ENCODE results near the gene KLHL6.
"Not testable (repeated sequence)": the region's sequence is repeated elsewhere in the genome, so short reads cannot be mapped to it uniquely, and the experiment has no call there.

Gene KLHL6

DNA sequence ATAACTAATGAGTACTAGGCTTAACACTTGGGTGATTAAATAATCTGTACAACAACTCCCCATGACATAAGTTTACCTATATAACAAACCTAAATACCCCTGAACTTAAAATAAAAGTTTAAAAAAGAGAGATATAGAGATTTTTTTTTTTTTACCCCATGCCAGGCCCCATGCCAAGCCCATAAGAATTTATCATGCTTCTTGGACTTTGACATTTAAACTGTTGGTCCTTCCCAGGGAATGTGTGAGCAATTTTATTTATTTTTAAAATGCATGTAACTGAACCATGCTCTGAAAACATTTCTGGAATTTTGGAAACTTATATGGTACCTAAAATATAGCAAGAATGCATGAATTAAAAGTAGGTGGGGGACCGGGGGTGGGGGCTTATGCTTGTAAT lies 26.3 kb downstream of the KLHL6 start:
- DNase-seq (ENCODE audit: low read depth) = no peak

DNA sequence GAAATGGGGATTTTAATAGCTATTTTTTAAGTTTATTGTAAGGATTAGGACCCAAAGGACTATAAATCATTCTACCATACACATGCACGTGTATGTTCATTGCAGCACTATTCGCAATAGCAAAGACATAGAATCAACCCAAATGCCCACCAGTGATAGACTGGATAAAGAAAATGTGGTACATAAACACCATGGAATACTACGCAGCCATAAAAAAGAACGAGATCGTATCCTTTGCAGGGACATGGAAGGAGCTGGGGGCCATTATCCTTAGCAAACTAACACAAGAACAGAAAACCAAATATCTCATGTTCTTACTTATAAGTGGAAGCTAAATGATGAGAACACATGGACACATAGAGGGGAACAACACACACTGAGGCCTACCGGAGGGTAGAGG lies 26.7 kb downstream of the KLHL6 start:
- not testable (repeated sequence) for DNase-seq (ENCODE audit: low read depth)

DNA sequence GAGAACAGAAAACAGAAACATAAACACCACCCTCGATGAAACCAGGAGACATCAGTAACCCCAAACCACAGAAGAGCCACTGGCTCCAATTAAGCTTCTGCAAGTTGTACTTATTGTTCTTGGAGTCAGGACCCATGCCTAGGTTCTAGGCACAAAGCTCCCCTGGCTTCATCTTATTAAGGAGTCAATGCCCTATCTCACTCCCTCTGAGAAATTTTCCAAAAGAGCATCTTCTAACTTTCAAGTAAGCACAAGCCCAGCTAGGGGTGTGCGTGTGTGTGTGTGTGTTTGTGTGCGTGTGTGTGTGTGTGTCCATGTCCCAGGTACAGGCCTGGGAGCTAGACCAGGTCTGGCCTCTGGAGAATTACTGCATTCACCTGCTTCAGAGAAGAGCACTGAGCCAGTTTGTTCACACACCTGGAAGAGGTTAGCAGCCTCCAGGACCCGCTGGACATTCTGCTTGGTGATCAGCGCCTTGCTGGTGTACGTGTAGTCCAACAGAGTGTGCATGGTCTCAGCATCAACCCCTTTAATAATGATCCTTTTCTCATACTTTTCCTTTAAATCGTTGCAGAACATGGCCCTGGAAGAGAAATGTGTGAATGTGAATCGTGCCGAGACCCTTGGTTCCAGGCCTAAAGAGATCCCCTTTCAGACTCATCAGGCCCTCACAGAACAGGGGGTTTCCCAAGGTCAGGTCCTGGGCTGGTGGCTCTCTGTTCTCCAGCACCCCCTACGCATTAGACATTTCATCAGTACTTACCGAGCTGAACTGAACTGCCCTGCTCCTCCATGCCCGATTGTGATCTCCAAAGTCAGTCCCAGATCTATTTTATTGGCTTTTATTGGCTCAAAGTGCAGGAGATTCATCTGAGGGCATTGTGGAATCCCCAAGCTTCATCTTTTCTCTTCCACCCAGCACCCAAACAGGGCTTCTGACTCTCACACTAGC lies 27.8 kb downstream of the KLHL6 start:
- DNase-seq (ENCODE audit: low read depth) = no peak

DNA sequence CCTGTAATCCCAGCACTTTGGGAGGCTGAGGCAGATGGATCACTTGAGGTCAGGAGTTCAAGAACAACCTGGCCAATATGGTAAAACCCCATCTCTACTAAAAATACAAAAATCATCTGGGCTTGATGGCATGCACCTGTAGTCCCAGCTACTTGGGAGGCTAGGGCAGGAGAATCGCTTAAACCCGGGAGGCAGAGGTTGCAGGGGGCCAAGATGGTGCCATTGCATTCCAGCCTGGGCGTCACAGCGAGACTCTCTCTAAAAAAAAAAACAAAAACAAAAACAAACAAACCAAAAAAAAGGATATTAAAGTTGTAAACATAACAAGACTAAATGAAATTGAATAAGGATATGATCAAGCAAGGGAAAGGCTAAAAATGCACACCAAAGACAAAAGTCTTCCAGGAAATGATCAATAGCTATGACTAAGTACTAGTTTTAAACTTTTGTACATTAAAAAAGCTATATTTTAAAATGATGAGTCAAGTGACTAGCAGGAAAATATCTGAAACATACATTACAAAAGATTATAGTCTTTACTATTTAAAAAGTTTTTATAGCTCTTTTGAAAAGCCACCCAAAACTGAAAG lies 28.6 kb downstream of the KLHL6 start:
- DNase-seq (ENCODE audit: low read depth) = no peak

DNA sequence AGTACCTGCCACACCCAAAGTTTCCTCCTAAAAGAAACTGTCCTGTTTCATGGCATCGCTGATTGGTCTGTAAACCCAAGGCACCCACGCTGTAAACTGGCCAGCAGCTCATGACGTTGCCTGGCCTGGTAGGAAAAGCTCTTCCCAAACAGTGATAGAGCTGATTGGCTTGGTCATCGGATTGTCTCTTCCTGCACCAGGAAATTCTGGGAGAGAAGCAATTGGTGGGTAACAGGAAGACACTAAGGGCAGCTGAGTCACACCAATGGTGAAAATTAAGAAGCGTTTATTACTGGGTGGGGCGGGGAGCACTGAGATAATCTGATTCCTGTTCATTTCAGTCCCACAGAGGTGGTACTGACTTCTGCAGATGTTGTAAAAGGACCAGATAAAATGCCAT lies 31.0 kb downstream of the KLHL6 start:
- DNase-seq (ENCODE audit: low read depth) = no peak

DNA sequence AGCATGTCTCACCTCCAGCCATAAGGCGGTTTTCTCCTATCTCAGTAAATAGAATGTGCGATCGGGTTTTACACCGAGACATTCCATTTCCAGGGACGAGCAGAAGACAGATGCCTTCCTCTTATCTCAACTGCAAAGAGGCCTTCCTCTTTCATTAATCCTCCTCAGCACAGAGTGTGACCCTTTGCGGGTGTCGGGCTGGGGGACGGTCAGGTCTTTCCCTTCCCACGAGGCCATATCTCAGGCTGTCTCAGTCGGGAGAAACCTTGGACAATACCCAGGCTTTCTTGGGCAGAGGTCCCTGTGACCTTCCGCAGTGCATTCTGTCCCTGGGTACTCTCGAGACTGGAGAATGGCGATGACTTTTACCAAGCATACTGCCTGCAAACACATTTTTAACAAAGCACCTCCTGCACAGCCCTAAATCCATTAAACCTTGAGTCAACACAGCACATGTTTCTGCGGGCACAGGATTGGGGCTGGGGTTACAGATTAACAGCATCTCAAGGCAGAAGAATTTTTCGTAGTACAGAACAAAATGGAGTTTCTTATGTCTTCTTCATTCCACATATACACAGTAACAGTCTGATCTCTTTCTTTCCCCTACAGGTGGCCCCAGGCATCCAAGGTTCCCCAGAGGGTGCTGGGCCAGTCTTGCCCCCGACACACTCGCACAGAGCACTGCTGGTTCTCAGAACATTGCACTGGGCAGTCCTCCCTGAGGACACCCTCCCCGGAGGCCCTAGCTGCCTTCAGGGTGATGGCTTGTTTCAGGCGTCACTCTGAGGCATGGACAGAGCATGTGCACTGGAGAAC lies 34.6 kb downstream of the KLHL6 start:
- not testable (repeated sequence) for DNase-seq (ENCODE audit: low read depth)

DNA sequence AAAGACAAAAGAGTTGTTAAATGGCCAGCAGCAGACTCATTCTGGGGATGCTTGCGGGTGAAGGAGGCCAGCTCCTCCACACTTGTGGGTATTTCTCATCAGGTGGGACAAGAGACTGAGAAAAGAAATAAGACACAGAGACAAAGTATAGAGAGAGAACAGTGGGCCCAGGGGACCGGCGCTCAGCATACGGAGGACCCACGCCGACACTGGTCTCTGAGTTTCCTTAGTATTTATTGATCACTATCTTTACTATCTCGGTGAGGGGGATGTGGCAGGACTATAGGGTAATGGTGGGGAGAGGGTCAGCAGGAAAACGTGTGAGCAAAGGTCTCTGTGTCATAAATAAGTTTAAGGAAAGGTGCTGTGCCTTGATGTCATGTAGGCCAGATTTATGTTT lies 35.2 kb downstream of the KLHL6 start:
- not testable (repeated sequence) for DNase-seq (ENCODE audit: low read depth)

DNA sequence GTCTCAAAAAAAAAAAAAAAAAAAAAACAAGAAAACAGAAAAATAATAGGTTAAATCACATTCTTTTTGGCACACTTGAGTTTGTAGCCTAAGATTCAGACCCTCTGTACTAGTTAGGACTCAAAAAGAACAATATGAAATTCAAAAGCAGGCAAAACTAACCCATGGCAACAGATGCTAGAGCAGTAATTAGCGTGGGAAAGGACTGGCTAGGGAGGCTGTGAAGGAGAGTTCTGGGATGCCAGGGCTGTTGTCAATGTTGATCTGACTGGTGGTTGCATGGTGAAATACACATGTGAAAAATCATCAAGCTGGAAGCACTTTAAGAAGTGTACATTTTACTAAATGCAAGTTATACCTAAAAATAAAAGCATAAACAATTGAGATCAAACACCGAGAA lies 35.6 kb downstream of the KLHL6 start:
- no peak for DNase-seq (ENCODE audit: low read depth)

DNA sequence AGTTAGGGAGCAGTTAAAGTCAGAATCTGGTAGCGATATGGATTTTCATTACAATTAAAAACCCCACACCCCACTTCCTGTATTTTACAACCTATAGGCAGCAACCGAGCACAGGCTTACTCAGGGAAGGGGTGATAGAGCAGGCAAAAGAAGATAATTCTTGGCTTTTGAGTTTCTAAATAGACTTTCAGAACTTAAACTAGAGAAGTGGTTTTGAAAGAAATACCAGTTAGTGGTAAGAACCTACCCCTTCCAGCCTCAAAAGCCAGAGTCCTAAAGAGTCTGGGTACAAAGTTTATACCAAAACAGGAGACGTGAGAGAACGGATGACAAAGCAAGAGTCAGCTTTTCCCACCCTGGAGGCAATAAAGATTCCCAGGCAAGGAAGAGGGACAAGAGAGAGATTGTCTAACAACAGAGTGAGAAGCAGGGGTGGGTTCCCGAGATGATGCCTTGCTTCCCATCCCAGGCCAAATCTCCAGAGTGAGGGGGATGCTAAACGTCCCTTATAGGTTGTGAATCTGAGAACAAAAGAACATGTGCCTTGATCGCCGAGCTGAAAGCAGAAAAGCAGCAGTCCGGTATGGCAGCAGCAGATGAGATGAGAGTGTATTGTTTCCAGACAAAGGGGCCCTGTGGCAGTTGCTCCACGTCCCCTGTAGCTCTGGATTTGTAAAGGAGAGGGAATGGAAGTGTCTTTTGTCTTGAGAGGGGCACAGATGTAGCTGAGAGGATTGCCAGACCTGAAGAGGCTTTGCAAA lies 36.8 kb downstream of the KLHL6 start:
- DNase-seq (ENCODE audit: low read depth) = no peak

DNA sequence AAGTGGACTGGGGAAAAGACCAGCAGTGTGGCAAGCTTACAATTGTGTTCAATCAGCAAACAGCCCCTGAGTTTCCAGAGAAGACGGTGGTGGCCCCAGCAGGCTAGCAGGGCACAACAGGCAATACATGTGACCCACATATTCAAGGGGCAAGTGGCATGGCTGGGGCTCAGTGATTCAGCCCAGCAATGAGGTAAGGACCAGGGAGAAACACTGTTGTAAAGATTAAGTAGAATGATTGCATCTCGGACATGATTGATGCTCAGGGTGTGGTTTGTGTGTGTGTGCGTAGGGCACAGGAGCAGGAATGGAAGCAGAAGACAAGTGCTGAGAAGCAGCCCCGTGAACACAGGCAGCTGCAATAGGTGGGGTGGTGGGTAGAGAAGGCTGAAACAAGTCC lies 37.9 kb downstream of the KLHL6 start:
- DNase-seq (ENCODE audit: low read depth) = no peak

DNA sequence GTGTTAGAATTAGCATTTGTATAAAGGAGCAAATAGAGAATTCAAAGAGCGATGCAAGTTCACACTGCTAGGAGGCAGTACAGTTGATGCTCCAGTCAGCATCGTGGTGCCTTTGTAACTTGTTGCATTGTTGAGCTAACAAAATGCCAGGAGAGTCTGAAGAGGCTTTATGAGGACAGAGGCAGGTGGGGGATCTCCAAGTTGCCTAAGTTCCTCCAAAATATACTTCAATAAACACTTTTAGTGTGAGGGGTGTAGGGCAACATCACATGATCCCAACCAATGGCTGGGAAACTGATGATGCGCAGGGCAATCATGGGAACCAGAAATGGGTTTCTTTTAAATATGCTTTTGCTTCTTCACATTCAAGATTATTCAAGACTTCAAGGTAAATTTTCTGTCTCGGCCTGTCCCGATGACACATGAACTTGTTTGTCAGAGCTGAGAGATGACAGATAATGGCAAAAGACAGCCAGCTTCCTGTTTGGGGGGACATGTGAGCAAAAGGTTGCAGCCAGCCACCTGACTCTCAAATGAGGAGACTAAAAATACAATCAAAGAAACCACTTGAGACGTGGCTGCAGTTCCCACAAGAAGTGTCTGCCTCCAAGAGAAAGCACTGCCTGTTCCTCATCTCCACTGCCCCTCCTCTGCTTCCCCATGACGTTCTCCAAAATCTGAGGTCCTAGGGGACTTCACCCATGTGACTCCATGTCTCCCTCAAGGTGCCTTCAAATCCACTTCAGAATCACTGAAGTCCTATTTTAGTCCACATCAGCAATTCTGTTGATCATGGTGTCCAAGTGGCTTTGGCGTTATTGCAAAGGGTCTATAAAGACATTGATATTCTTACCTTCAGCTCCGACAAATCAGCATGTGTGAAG lies 39.3 kb downstream of the KLHL6 start:
- no peak for DNase-seq (ENCODE audit: low read depth)

DNA sequence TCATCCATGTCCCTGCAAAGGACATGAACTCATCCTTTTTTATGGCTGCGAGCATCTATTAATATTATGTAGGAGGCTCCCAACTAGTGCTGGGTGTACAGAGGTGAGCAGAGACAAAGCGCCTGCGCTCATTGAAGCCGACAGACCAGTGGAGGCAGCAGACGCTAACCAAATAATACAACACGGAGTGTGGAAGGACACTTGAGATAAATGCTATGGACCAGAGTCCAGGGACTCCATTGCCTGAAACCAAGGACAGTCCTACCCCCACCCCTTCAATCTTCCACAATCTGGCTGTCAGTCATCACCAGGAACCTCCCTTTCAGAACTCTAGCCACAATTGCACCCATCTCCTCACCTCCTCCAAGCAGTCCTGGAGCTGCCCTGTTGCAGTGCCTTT lies 41.5 kb downstream of the KLHL6 start:
- no peak for DNase-seq (ENCODE audit: low read depth)

DNA sequence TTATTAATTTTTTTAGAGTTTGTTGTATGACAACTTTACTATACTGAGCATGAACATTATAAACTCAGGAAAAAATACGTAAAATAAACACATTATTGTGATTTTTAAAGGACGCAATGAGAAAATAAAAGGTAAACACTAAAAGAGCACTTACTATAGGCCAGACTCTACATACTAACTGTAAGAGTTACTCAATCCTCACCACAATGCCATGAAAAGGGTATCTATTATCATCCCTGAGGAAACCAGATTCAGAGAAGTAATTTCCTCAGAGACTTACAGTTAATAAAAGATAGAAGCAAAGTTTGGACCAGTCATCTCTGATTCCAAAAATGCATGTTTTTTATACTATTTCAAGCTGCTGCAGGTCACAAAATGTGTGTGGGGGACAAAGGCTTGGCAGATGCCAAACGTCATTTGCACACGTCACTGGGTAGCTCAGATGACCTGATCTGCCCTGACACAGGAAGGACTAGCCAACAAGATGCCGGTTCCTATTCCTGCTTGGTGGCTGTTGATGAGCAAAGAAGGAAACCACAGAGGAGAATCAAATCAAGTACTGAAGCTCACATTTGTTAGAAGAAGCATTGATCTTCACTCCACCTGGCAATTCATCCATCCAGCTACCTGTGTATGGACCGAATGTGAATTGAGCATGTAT lies 42.3 kb downstream of the KLHL6 start:
- no peak for DNase-seq (ENCODE audit: low read depth)

DNA sequence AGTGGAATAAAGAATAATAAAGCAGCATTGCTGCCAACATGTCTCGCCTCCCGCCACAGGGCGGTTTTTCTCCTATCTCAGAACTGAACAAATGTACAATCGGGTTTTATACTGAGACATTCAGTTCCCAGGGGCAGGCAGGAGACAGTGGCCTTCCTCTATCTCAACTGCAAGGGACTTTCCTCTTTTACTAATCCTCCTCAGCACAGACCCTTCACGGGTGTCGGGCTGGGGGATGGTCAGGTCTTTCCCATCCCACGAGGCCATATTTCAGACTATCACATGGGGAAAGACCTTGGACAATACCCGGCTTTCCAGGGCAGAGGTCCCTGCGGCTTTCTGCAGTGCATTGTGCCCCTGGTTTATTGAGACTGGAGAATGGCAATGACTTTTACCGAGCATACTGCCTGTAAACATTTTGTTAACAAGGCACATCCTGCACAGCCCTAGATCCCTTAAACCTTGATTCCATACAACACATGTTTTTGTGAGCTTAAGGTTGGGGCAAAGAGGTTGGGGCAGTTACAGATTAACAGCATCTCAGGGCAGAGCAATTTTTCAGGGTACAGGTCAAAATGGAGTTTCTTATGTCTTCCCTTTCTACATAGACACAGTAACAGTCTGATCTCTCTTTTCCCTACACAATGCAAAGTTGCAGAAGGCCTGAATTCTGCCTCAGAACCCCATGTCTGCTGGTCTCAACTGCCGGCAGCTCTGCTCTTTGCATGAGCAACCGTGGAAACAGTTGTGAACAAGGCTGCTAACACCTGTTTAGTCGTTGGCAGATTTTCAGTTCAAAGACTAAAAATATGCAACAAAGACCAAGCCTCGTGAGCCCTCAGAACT lies 44.0 kb downstream of the KLHL6 start:
- DNase-seq (ENCODE audit: low read depth) = not testable (repeated sequence)

DNA sequence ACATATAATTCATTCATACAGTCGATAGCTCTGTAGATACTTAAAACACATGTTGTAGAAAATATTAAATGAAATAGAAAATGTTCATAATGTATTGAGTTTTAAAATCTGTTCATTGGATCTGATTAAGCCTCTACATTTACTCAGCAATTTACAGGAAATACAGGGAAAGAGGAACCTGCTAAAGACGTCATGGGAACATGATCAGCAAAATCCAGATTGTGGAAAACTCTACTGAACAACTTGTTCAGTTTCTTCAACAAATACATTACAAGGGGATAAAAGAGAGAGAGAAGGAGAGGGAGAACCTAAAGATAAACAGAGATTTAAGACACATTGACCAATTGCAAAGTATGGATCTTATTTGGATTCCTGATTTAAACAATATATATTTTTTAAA lies 46.7 kb downstream of the KLHL6 start:
- DNase-seq (ENCODE audit: low read depth) = no peak

DNA sequence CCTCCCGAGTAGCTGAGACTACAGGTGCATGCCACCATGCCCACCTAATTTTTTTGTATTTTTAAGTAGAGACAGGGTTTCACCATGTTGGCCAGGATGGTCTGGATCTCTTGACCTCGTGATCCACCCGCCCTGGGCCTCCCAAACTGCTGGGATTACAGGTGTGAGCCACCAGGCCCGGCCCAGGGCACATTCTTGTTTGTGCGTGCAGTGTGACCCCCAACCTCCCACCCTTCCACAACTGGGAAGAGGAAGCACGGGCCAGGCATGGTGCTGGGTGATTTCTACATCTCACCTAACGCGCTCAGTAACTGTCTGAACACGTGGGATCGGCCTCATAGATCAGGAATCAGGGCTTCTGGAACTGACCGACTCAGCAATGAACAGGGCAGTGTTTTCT lies 48.0 kb downstream of the KLHL6 start:
- no peak for DNase-seq (ENCODE audit: low read depth)

DNA sequence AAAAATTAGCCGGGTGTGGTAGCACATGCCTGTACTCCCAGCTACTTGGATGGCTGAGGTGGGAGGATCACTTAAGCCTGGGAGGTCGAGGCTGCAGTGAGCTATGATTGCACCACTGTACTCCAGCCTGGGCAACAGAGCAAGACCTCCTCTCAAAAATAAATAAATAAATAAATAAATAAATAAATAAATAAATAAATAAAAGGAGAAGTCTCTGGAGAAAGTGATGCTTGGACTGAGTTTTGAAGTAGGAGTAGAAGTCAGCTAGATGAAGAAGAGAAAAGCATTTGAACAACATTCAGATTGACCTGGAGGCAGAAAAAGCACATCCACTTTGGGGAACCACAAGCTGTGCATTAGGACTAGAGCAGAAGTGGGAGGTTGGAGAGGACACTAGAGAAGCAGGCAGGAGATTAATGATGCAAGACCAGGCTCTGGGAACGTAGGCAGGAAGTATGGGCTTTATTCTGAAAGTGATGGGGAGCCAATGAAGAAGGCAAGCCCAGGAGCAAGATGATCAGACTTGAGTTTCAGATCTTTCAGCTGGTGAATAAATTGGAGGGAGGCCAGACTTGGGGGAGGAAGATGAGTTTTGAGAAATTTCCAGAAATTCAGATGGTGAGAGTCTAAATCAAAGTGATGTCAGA lies 48.7 kb downstream of the KLHL6 start:
- no peak for DNase-seq (ENCODE audit: low read depth)

DNA sequence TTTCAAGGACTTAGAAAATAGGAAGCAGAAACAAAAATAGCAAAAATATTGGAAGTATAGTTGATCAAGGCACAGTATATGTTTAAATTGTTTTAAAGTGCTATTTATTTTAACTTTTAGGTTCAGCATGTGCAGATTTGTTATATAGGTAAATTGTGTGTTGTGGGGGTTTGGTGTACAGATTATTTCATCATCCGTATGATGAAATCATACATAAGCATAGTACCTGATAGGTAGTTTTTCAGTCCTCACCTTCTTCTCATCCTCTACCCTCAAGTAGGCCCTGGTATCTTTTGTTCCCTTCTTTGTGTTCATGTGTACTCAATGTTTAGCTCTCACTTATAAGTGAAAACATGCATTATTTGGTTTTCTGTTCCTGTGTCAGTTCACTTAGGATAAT lies 50.9 kb downstream of the KLHL6 start:
- no peak for DNase-seq (ENCODE audit: low read depth)

DNA sequence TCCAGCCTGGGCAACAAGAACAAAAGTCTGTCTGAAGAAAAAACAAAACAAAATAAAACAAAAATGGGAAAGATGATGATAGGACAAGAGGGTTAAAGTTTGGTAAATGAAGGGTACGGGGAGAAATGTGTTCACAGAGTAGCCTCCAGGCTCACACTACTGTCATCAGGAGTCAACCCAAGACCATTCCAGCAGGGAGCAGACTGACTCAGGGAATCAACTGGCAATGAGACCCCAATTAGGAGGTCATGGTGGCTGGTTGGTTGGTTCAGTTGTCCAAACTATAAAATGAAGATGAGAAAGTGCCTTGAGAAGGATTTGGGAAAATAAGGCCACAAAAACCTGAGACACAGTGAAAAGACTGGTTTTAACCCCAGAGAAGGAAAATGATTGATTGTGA lies 51.8 kb downstream of the KLHL6 start:
- DNase-seq (ENCODE audit: low read depth) = no peak

Data from HS-5 (cell line).